Measurements from ENCODE around the gene ZNF664. TPM values are rescaled to one million over a fixed set of nuclear protein-coding genes. Genes with fewer than 3 reads are reported as not detected.

ZNF664 gene
- total RNA-seq, 1 donor from 2014 or later = 38.4 TPM

DNA sequence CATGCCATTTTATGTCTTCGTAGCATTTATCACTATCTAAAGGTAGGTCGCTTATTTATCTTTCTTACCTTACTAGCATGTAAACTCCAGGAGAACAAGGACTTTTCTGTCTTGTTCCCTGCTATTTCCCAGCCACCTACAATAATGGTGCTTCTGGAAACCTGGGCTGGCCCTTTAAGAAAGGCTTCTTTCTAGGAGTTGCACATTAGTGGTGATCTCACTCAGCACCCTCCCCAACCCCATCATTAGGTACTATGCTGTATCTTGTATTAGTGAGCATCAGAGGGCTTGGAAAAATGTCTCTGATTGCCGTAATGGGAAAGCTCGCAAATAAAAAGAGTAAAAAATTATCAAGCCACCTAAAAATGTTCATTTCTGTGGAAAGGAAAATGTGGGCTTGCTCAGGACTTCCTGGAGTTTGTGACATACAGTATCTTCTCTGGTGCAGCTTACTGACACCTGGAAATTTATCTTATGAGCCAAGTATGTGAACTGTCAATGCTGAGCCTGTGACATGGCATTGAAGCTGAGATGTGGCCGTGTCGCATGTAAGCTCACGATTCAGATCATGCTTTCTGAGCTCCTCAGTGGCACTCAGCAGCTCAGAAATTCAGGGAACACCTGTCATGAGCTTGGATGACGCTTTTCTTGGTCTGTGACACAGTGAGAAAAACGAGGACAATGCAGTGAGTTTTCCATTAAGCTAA is 12.8 kb upstream of the ZNF664 start:
- no peak for ATAC-seq

DNA sequence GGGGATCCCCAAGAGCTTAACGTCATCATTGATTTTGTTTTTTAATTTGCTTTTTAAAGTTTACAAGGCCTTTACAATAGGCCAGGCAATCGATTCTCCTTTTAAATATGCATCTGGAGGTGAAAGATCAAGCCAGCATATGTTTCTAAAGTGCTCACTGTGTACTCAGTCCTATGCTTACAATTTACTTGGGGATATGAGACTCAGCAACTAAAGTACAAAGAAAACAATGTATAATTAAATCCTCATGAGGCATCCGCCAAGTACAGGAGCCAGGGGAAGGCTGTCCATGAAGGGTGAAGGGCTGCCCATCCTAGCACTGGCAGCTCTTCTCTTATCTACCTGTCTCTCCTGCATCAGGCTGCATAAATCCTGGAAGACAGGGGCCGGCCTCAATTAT is 12.2 kb upstream of the ZNF664 start:
- no peak for ATAC-seq

DNA sequence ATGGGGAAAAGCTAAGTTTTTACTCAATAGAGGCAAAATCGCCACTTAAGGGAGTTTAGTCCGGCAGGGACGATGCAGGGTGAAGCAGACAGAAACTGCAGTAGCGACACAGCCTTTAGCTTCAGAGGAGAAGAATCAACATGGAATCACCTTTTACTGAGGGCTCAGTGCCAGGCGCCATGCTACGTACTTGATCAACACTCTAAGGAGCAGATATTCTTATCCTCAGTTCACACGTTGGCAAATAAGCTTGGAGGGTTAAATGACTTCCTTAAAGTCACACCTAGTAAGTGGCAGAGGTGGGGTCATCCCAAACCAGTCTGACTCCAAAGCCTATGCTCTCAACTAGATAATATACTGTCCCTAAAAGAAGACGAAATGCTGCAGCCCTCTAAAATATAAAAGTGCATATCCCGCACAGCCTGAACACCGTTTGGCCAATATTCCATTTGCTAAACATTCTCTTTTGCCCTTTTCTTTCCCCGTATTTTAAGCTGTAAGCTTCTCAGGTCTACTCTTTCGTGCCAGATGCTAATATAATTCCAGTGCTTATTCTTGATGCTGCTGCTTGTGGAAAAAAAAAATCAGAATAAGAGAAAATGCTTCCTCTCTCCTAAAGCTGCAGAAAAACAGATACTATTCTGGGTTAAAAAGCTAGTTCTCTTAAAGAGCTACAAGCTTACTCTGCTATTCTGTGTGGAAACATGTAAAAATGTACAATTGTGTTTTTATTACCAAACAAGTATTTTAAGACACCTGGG is 11.2 kb upstream of the ZNF664 start:
- ATAC-seq = no peak

DNA sequence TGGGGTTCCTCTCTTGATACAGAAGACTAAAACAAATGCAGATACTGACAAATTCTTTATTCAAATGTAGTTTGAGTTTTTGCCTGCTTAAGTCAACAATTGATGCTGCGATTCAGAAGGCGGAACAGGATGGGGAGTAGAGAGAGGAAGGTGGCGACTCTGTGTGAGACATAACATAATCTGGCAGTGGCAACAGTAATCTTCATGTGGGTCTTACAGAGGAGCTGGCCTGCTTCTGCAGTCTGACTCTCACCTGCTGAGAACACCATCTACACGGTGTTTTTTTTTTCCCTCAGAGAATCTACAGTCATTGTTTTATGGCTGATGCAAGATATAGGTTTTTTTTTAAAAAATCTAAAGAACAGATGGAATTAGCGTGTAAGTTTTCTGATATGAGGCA is 10.5 kb upstream of the ZNF664 start:
- no peak for ATAC-seq

DNA sequence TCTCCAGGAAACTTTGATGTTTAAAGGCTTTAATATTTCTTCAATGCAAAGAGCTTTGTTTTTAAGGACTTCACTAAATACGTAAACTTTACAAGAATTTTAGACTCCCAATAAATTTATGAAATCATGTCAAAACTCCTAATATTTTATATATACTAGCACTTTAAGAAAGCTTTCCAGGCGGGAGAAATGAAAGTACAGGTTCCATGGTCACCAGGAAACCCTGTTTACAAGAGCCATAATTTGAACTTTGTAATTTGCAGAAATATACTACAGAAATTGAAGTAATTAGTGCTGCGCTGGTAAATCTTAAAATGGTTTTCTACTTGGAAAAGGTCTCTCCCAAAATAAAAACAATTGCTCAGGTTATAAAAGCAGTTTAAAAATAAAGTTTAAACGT is 9.2 kb upstream of the ZNF664 start:
- no peak for ATAC-seq

DNA sequence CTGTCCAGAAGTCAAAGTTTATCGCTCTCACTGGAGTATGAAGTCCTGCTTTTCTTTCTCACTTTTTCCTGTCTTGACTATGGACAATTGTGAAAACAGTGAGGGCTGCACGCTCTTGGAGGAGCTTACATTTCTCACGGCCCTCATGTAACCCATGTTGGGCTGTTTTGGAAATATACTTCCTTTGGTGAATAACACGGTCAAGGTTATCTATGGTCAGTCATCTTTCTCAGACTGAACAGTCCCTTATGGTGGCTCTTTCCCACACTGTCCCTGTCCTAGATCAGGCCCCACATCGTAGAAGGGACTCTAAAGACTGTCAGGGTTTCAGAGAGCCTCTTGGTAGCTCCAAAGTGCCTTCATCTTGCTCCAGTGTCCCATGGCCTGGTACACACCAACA is 7.6 kb upstream of the ZNF664 start:
- no peak for ATAC-seq

DNA sequence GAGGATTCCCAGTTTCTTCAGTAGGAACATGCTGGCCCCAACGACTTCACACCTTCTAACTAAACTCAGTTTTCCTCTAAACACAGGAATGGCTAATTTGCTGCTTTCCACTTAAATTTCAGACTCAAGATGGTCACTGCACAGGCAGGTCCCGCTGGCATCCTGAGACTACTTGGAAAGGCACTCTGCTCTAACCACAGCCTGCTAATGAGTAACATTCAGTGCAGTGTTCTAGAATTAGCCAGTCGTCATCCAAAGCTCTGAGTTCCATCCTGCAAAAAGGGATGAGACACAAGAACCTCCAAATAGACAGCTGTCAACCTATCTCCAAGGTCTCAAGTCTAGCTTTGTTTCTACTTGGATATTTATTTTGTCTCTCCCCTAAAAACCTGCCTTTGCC is 6.4 kb upstream of the ZNF664 start:
- ATAC-seq = no peak

DNA sequence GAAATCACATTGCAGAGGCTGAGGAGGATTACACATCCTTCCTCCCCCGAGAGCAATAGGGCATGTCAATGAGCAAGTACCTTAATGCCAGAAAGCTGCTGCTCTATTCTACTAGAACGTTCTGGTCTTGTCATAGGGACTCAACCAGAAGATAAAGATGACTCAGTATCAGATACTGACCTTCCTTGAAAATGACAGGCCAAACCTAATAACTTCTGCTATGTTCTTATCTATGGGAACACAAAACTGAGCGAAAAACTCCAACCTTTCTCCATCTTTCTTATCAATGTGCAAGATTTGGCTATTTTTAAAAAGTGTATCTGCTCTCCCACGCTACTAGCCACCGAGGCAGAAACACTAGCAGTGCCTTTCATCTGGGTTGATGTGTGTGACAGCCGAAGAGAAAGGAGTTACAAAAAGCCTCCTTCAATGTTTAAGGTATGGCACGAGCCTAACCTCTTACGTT is 5.9 kb upstream of the ZNF664 start:
- ATAC-seq = no peak

DNA sequence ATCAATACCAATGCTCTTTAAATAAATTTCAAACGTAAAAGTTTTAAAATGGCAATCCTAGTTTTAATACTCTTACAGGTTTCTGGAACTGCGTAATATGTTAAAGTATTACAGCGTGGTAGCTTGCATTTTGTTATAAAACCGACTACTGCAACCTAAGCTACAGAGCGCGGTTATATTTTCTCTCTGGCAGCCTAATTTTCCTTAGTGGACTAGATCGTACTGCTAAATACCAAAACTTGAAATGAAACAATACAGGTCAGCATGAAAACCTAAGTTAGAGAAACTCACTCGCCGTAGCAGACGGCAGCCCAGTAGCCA is 1.6 kb upstream of the ZNF664 start:
- ATAC-seq = no peak

DNA sequence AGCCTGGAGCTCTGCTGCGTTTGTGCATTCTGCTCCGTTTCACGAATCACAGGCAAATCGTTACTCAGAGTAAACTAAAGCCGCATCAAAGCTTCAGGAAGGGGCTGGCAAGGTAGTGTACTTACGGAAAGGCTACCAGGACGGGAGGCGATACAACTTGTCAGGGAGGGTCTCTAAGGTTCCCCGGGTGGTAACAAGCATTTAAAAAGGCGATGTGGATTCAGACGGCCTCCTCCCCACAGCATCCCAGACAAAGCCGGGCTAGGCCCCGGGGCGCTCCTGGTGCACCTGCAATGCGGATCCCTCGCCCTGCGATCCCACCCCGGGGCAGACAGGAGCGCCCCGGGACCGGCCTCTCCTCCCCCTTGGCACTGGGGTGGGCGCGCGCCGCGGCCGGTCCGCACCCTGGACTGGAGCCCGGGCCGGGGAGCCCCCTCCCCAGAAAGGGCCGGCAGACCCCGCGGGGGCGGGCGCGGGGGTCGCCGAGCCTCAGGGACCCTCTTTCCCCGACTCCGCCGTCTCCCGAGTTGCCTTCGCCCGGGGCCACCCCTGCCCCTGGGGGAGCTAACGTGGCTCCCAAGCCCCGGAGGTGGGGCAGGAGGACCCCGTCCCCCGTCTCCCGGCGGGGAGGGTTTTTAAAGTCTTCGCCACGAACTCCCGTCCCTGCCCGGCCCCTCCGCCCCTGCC is 1.1 kb upstream of the ZNF664 start:
- peak; percentile 29 for ATAC-seq

DNA sequence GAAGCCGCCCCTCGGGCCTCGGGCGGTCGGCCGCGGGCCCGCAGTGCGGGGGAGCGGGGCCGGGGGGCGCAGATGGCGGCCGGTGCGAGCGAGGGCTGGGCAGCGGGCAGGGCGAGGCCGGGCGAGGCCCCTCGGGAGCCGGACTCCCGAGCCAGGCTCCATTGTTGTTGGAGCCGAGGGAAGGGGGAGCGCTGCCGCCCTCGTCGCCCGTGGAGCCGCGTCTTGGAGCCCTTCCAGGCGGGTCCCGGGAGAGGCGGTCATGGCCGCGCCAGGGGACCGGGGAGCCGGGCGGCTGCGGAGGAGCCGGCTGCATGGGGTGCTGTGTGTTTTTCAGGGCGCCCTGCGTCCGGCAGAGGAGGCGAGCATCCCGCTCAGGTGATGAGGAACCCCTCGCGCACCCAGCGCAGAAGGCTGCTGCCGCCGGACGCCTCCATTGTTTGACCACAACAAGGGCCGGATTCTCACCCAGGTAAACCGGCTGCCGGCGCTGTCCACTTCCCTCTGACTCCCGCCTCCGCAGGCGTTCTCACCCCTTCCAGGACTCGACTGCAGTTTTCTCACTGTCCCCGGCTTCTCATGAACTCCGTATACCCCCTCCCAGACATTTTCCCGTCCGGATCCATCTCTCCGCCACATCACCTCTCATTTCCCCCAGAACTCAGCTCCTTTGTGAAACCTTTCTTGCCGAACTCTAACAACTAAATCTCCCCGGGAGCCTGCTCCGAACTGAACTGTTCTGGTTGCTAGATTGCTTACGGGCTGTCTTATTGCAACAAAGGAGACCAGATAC is 732 bp downstream of the ZNF664 start:
- ATAC-seq = peak; percentile 3

DNA sequence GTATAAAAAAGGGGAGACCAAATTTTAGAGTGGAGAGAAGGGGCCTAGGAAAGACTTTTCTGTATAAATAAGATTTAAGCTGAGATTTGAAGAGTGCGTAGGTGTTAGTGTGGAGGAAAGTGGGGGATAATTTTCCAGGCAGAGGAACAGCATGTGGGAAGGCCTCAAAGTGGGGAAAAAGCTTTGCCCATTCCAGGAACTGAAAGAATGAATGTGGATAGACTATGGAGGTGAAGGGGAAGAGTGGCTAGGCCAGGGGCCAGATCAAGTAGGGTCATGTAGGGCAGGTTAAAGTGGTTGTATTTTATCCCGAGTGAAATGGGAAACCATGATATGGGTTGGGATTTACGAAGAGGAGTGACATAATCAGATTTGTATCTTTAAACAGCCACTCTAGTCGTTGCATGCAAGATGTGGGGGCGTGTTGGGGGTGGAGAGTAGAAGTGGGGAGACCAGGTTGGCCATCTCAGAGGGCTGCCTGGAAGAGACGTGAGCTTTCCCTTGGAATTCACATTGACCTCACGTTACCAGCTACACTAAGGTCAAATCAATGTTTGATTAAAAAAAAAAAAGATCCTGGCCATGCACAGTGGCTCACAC is 3.3 kb downstream of the ZNF664 start:
- no peak for ATAC-seq

DNA sequence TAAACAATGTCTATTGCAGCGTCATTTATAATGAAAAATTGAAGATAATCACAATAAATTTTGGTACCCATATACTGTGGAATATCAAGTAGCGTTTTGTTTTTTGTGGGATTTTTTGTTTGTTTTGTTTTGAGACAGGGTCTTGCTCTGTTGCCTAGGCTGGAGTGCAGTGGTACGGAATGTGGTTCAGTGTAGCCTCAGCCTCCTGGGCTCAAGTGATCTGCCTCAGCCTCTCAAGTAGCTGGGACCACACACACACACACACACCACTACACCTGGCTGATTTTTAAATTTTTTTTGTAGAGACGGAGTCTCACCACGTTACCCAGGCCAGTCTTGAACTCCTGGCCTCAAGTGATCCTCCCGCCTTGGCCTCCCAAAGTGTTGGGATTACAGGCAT is 6.6 kb downstream of the ZNF664 start:
- ATAC-seq = no peak

DNA sequence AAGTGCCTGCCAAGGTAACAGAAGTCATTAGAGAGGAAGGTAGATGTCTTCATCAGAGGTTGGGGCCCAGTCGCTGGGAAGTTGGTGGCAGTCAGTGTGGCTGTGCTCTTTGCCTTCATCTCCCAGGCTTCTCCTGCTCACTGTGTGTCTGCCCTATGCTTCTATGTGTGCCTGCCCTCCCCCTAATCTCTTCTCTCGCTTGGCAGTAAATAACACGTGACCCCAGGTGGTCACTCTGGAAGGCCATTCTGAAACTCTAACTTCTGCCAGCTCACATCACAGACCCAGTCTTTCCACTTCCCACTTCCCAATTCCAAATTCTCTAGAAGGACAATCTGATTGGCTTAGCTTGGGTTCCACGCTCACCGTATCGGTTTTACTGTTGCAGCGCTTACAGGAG is 9.3 kb downstream of the ZNF664 start:
- no peak for ATAC-seq

DNA sequence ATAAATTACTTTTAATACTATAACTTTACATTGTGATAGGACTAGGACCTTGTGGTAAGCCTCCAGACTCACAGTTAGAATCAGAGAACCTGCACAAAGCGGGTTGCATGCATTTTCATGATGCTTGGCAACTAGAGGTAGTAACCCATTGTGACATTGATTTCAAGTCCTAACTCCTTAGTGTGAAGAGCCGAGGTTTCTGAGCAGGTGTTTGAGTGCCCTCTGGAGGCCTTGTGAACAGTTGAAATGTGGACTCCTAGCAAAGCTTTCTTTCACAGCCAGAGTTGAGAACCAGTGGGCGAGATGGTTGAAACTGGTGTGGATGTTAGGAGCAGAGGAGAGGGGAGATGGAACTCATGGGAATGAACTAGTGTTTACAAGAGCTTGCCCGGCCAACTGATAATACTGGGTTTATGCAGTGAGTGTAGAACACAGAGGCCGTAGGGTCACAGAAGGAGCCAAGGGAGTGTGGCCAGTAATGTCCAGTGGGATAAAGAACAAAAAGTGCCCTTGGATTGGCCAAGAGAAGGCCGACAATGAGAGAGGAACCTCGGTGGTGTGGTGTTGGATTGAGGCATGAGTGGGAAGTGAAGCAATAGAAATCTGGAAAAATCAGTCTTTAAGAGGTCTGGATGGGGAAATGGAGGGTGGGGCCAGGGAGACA is 10.9 kb downstream of the ZNF664 start:
- ATAC-seq = peak; percentile 76

DNA sequence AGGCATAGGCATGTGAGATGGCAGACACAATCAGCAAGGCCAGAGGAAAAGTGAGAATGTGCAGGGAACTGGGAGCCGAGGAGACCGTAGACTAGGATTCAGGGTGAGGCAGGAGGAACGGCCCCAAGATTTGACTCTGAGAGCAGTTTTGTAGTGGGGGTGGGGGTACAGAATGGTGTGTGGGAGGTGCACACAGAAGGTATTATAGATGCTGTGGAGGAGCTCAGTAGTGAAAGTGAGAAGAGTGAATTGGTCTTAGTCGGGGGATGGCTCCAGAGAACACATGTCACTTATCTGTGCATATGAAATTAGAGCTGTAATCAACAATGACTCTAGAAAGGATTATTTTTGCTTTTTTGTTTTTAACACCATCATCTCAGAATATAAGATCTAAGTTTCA is 11.9 kb downstream of the ZNF664 start:
- no peak for ATAC-seq

DNA sequence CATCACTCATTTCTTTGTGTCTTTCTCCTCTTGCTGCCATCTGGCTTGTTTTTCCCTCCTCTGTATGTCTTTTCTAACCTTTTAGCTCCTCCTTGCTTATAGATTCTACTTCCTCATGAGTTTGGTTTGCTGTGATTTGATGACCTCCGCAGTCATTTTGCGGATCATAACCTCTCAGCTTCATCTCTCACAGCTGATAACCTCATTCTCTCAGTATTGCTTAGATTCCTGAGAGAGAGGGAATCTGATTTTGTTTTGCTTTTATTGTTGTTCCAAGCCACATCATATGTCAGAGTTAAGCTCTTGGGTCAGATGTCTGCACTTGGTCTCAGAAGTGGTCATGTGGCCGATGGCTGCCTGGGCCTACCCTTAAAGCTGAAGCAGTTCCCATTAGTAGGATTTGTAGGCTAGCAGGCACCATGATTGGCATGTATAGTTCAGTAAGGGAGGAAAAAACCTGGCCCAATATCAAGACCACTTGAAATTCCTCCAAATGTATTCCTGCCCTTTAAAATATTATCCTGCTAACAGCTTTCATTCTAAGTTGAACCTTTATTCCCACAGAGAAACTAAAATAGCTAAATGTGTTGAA is 13.5 kb downstream of the ZNF664 start:
- ATAC-seq = no peak

DNA sequence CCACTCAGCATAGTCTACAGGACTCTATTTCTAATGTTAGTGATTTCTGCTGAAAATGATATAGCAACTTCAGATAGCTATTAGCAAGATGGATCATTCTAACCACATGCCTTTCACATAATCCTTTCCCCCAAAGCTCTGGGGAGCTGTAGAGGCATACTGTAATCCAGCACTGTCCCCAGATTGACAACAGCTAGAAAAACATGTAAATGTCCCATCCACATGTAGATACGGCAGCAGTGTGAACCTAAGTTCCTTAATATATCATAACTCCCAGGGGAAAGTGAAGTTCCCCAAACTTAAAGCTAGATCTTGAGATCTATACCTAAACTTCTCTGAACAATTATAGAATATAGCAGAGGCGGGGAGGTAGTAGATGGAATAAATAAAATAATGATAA is 14.0 kb downstream of the ZNF664 start:
- no peak for ATAC-seq

DNA sequence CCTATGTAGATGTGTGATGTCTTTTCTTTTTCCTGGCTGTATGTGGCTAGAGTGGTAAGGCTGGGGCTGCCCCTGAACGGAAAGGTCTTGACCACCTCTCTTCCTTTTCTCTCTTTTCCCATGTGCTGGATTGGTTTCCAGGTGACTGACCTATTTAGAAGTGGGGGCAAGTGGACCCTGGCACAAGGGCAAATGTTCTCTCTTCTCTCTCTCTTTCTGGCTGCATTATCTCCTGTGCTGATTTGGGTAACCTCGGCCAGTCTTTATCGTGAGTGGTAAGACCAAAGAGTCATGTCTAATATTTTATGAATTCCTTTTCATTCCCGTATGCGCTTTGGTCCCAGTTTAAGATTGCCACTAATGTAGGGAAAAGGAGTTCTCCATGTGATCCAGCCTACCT is 16.2 kb downstream of the ZNF664 start:
- no peak for ATAC-seq

DNA sequence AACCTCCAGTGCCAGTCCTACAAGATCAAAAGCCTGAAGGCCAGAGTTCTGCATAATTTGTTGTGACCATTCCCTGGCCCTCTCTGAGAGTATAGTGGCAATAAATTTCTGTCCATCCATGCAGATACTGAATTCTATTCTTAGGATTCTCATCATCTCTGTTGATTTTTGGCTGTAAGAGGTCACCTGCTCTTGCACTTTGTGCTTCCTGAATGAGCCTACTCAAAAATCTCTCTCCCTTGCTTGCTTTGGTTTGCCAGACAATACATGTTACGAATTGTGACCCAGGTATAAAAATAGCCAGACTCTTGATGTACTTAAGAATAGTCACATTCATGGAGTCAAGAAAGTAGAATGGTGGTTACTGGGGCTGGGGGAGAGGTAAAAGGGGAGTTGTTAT is 16.7 kb downstream of the ZNF664 start:
- ATAC-seq = no peak

DNA sequence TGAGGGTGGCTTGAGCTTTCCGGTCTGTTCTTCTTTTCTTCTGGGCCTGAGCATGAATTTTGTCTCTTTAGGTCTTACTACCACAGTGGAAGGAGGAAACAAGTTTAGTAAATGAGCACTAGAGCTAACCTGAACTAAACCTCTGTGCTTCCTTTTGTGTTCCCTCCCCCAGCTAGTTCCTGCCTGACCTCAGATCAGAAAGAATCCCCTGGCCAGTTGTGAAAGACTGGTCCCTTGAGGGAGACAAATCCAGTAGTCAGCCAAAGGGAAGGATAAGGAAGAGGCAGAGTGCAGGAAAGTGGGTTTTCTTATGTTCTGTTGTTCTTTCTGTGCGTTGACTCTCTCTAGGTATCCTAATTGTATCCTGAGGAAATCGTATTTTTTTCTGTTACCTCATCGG is 17.5 kb downstream of the ZNF664 start:
- ATAC-seq = no peak

Data from esophagus mucosa (tissue), 1 donor.